8988T (cell line): ENCODE data around the gene YARS1.

Experiments used
- DNase-seq: peaks from one replicate; pipeline ENCODE4 v3.0.0; 2011

YARS1 gene

DNA sequence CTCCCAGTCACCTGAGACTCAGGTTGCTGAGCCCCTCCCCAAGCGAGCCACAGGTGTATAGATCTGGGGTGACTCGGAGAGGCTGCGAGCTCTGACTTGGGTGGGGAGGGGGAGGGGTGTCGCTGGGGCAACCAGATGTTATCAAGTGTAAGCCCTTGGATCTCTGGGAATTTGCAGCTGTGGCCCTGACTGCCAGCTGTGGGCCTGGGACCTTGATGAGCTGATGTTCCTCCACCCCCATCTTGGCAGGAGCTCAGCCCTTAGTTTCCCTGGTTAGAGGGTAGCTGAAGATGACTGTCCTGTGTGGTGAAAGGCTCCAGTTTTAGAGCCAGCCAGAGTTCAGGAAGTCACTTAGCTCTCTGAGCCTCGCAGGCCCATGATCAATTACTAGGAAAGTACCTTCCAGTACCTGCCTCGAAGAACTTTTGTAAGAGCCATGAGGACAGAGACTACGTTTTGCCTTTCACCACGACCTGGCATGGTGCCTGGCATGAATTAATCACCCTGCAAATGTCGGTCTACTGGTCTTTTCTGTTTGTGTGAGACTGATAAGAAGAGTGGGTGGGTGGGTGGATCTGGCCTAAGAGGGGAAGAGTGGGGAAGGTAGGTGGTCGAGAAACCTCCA is 55.8 kb downstream of the YARS1 start:
- DNase-seq: no peak

DNA sequence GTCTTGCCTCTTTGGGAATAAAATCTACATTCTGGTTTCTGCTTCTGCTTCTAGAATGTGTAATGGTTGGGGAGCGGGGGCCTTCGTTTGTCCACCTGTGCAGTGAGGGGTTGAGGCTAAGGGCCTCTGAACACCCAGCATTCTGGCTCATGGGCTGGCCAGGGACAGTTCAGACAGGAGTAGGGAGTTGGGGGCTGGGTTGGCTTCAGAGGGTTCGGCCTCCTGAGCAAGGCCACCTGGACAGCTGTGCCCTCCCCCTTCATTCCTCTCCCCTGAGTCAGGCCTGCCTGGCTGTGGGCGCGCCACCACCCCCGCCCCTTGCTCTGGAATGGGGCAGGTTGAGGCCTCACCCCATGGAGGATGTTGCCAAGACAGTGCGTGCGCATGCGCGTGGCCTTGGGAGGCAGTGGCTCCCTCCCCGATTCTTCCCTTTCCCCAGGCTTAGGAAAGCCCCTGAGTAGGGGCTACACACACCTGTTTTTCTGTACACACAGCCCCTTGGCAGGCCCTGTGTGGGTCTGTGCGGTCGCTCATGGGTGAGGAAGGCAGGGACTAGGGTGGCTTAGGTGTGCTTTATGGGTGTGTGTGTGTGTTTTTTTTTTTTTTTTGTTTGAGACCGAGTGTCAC is 57.0 kb downstream of the YARS1 start:
- peak; percentile 81 for DNase-seq

DNA sequence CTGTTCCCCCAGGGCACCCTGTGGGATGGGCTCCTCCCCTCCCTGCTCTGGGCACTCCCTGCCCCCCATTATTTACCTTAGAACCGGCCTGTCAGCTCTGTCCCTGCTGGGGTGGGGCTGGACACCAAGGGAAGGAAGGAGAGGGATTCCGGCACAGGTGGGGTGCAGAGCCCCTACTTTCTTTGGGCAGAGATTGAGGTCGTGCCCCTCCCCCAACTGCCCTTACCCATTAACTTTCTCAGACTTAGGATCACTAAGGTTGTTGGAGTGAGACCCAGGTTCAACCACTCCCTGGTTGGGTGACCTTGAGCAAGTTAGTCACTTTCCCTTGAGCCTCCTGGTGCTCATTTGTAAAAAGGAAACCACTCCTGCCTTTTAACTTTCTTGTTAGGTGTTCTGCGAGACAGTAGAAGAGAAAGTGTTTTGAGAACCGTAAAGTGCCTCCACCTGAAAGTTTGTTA is 57.6 kb downstream of the YARS1 start:
- no peak for DNase-seq

DNA sequence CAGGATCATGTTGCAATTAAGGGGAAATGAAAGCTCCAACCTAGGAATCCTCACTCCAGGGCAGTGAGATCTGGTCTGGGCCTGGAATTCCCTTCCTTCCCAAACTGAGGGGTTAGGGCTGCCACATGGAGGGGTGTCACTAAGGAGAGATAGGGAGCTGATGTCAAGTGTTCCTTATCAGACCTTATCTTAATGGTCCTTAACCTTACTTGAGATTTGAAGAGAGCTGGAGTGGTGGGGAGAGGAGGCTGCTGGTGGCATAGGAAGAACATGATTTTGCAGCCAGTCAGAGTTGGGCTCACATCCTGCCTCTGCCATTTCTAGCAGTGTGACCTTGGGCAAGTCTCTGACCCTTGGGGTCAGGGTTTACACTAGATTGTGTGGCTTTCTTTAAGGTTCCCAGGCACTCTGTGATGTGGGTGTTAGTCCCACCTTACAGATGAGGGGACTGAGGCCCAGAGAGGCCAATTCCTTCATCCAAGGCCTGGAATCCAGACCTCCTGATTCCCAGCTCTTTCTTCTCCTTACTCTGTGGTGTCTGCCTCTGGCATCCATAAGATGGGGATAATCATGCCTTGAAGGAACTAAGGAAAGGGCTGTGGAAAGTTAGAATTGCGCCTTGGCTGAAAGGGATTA is 58.2 kb downstream of the YARS1 start:
- no peak for DNase-seq

DNA sequence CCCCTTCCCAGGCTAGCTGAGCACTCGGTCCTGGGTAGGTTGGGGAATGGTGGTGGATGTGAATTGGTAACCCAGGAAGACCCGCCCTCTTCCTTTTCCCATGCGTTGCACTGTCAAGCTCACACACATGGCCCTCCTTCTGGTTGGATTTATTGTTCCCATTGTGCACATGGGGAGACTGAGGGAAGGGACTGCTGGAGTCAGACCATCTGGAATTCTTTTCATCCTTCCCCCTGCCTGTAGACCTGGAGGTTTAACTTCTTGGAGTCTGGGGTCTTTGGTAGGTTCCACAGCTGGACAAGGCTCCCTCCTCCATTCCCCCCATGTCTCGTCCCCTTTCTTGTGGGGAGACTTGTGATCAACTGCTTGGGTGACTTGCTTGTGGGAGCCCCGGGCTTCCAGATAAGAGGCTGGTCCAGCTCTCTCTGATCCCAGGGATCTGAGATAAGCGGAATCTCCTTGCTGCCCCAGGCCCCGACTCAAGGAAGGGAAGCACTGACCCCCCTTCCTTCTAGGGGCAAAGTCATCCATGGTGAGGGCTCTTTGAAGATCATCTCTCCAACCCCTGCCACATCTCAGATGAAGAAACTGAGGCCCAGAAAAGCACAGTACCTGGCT is 58.9 kb downstream of the YARS1 start:
- DNase-seq: no peak

DNA sequence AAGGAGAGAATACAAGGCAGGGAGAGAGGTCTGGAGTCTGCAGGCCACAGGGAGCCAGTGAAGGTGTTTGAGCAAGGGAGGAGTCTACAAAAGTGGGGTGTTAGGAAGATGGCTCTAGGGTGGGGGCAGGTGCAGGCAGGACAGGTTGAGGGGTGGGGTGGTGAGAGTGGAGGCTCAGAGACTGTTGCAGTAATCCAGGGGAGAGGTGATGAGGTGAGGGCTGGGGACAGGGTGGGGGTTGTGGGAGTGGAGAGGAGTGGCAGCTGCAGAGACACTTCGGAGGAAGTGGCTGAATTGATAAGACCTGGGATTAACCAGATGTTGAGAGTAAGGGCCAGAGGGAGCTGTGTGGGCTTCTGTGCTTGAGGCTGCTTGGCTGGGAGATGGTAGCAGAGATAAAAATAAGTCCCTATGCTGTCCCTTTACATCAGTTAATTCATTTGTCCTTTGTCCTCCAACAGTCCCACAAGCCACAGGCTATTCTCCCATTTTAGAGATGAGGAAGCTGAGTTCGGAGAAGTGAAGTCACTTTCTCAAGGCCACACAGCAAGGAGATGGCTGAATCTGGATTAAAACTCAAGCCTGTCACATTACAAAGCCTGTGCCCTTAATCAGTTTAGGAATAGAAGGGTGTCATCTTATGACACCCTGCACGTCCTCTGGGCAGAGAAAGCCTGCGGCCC is 59.8 kb downstream of the YARS1 start:
- no peak for DNase-seq

DNA sequence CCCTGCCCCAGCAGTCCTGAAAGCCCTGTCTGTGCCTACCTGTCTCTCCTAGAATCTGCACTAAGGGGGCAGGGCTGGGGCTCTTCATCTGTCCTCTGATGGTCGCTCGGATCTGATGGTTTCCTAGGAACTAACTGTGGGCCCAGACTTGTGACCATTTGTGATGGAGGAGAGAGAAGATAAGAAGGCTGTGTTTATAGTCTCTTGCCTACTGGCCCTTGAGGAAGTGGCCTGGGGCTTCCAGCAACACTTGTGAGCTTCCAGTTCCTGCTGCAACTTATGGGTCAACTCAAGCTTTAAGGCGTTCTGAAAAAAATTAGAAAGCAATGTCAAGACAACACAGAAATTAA is 61.4 kb downstream of the YARS1 start:
- DNase-seq: no peak

DNA sequence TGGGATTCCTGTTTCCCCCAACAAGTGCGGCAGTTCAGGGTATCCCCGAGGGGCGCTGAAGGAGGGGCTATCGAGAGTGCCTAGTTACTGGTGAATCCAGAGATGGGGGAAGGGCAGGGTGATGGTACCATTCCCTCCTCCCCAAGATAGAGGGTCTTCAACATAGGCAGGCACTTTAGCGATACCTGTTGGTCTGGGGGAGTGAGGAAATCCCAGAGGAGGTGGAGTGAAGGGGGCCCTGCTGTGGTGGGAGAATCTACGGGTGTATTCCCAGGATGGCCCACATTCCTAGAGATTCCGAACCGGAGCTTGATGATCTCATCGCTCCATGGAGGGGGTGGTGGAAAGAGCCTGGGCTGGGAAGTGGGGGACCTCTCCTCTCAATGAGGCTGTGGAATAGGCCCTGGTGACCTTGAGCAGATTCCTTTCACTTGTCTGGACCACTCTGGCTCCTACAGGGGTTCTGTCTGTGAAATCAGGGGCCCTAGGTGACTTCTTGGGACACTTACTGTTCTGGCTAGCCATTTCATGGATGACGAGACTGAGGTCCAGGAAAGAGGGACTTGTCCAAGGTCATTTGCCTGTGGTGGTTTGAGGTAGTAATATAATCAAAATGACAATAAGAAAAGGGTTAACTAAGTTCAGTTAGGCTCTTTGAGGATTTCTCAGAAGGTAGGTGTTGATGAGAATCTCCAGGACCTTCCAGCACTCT is 61.9 kb downstream of the YARS1 start:
- DNase-seq: no peak

DNA sequence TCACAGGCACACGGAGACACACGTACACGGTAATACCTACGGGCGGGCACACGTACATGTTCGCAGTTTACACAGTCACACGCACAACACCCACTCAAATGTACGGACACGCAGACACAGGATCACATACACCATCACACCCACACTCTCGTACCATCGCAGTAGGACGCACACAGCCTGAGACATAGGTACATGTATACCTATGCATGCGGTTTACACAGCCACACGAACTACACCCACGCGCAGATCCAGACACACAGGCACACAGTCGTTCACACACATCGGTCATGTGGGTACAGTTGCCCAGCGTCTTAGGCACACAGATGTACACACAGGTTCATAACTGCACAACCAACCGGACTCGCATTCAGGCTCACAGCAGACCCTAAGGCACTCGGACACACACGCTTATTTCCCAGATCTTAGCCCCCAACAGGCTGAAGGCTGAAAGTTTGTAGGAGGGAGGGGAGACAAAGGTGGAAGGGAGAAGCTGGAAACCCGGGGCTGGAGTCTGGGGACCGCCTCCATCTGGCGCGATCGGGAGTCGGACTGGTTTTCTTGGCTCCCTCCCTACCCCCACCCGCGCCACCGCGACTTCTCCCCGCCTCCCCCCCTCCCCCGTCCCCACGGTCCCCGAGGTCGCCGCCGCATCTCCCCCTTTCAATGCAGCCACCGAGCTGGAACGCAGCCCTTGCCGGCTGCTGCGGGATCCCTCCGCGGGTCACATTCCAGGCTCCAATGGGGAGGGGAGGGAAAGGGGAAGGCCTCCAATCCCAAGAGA is 62.7 kb downstream of the YARS1 start:
- no peak for DNase-seq

DNA sequence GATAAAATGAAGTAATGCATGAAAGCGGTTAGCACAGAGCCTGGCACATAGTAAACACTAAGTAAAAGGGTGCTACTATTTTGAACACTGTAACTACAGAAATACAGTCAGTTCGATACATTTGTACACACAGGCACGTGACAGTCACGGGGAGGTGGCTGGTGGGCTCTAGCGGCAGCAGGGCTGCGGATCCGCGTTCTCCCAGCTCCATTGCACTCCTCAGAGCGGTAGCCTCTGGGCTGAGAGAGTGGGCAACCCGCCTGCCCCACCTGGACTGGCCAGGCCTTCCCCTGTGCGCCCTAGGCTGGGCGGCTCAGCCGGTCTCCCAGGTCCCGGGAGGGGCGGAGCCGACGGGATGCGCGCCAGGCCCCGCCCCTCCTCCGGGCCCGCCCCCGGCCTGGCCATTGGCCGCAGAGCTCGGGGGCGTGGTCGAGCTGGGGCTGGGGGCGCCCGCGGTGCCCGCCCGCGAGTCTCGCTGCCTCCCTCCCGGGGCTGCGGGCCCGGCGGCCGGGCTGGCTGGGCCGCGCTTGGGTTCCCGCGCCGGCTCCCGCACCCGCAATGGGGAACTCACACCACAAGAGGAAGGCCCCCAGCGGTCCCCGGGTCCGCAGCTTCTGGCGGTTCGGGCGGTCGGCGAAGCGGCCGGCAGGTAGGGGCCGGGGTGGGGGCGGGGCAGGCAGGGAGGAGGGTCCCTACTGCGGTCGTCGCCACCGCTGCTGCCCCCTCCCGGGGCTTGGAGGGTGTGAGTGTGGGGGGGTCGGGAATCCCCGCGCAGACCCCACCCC is 63.4 kb downstream of the YARS1 start:
- DNase-seq: peak; percentile 88

DNA sequence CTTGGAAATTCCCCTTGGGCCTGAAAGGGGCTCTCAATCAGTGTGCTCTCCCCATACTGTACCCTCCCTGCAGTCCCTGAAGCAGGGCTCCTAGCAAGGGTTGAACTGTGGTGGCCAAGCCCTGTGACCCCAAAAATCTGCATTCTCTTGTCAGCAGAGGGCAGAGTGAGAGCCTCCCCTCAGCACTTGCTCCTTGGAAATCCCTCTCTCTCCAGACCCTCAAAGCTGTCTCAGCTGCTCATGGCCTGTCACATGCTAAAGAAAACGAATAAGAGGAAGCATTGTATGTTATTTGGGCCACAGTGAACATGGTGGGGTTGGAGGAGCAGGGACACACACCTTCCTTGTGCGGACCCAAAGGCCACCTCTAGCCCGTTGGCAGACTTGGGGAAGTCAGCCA is 67.4 kb downstream of the YARS1 start:
- no peak for DNase-seq

DNA sequence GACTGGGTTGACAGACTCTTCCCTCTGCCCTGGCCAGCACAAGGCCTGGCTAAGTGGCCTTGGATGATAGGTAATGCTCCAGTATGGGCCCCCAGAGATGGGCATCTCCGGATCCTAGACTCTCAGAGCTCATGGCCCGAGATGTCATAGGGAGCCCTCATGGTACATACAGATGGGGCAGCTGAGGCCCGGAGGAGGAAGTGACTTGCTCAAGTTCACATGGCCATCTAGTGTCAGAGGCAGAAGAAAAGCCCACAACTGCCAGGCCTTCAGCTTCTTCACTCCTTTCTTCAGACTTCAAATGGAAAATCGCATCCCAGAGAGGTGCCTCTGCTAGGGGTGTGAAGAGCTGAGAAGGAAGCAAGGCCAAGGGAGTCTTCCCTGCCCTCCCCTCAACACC is 67.8 kb downstream of the YARS1 start:
- no peak for DNase-seq

DNA sequence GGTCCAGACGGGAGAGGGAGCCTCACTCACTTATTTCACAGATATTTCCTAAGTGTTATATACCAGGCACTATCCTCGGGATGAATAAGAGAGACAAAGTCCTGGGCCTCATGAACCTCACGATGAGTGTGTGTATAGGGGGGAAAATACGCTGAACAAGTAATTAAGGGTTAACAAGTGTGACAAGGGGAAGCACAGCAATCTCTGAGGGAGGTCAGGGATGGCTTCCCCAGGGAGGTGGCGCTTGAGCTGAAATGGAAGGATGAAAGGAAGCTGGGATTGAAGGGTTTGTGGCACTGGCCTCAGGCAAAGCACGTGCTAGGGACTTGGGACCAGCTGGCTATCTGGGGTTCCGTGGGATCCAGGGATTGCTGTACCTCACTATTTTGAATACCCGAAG is 68.2 kb downstream of the YARS1 start:
- DNase-seq: no peak

DNA sequence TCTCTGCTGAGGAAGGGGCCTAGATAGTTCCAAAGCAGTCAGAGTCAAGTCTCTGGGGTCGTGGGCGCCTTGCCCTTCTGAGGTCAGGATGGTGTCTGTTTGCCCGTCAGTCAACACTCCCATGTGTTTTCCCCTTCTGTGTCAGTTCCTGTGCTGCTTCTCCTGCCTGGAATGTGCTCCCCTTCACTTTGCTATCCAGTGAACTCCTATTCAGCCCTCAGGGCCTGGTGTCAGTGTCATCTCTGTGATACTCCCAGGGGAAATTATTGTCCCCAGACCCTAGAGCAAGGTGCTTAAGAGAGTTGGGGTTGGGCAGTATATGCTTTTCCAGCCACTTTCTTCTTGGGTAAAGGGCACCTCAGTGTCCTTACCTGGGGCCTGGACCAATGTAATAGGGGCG is 68.8 kb downstream of the YARS1 start:
- no peak for DNase-seq

DNA sequence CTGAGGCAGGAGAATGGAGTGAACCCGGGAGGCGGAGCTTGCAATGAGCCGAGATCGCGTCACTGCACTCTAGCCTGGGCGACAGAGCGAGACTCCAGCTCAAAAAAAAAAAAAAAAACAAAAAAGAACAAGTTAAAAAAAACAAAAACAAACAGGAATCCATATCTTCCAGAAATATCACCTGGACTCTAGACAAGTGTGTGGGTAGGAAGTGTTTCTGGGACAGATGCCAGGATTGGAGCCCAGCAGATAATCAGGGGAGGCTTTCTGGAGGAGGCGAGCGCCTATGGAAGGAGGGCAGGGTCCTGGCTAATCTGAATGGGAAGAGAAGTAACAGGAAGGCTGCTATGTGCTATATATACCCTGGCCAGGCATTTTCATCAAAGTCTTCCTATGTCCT is 71.0 kb downstream of the YARS1 start:
- DNase-seq: no peak

DNA sequence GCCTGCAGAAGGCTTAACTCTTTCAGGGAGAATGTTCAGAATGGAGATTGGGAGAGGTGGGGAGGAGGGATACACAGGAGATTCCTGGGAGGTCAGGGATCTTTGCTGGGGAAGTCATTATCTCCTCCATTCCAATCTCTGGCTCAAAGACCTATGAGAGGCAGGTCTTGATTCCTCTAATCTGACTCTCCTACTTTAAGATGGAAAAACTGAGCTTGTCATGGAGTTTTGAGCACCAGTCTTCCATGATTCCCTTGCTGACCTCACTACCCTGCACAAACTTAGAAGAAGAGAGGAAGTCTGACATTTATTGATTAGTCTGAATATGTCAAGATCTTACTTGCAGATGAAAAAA is 73.1 kb downstream of the YARS1 start:
- DNase-seq: no peak

DNA sequence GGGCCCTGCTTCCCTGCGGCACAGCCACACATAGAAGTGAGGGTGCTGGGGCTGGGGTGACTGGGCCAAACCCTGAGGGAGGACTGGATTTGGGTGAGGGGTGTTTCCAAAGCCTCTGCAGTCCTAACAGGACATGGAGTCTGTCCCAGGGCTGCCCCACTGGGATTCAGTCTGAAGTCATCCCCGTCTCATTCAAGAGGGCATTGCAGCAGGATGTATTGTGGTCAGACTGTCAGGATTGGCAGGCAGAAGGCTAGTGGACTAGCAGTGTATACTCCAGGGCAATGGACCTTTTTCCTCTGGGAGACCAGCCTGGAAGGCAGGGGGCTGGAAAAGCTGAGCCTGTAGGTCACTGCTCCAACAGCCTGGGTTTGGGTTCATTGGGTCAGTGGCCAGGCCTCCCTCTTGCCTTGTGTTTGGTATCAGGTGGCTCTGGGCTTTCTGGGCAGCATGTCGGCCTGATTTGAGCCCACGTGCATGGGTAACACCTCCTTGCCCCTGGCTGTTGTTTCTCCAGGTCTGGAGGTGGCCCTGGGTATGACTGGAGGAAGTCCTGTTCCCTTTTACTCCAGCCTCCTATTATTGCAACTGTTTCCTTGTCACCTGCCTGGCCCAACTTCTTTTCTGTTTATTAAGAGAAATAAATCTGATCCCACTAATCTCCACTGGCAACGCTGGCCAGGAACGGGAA is 73.6 kb downstream of the YARS1 start:
- DNase-seq: no peak

DNA sequence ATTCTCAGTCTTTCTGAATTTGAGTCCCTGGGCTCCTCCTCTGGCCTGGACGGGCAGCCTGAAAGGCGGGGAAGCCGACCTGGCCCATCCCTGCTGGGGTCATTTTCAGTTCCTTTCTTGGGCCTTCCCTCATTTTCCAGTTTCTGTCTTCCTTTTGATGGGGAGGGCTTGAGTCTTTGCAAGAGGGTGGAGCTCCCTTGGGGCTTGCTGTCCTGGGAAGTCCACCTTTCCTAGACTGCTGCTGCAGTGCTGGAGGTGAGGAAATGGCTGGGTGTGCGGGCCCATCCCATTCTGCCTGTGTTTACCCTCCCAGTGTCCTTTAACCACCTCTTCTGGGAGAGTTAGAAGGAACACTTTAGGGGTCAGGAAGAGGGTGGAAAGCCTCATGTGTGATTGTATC is 74.2 kb downstream of the YARS1 start:
- DNase-seq: no peak

DNA sequence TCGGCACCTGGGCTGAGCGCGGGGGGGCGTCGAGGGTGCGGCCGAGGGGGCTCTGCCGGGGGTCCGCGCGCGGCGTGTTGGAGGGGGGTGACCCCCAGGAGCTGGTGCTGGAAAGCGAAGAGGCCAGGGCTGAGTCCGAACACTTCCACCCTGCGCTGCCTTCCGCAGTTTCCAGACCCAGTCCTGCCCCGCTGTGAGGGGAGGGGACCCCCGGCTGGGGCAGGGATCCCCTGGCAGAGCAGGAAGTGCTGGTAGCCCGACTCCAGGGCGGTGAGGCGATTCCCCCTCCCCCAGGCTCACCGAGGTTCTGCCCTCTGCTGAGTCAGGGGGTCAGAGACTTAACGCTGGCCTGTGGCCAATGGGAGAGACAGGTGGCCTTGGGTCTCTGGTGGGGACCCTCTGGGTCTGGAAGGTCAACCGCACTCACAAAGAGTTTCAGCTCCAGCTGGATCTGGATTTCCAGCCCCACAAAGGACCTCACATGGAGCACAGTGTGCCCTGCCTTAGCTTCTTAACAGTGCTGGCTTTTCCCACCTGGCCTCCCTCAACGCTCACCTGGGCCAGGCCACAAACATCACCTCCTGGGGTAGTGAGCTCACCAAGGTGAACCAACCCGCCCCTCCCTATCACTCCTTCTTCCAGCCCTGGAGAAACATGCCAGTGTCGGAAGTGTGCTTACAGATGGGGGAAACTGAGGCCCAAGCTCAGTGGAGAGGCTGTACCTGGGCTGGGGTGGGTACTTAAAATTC is 74.8 kb downstream of the YARS1 start:
- DNase-seq: no peak
